Panc1 (cell line): ENCODE measurements around the gene S100A4. TPM values are rescaled to one million over a fixed set of nuclear protein-coding genes. Genes with fewer than 3 reads are reported as not detected.

ENCODE experiments used
- ATAC-seq: fragments of 200-7000 bp; cut with Tn5 transposase; 2 replicates; pipeline ENCODE4 v1.9.1; 2020; ENCODE audit warnings: mild to moderate bottlenecking, moderate library complexity
- BruUV-seq: library from RNA; stranded (reverse); fragments of 400-500 nt; replicated peaks from 2 replicates; lab custom pipeline; 2021; lab: Mats Ljungman, UMichigan
- CTCF ChIA-PET: fragments of 300-600 bp; sonication (Branson Sonifier 250); formaldehyde crosslinking; loops from one replicate; lab custom pipeline; 2022; ENCODE audit warnings: antibody characterized with exemption; lab: Charles Lee
- POLR2A ChIA-PET: fragments of 300-600 bp; sonication (Branson Sonifier 250); formaldehyde crosslinking; loops from one replicate; lab custom pipeline; 2022; ENCODE audit warnings: antibody characterized with exemption; lab: Charles Lee
- DNase-seq: peaks from one replicate; pipeline ENCODE4 v3.0.0-alpha.2; 2010; ENCODE audit warnings: low read depth, low spot score
- H3K27ac ChIP-seq: 2 replicates; pipeline ENCODE4 v1.5.1; 2011; ENCODE audit warnings: mild to moderate bottlenecking, low read length, inconsistent platforms
- H3K27me3 ChIP-seq: fragments of 200-500 bp; sonication (Bioruptor generic); 2 replicates; pipeline ENCODE4 v1.6.0; 2014; ENCODE audit warnings: low read length, inconsistent platforms; ENCODE audit not compliant: control insufficient read depth, insufficient read depth
- H3K36me3 ChIP-seq: fragments of 200-500 bp; sonication (Bioruptor generic); 2 replicates; pipeline ENCODE4 v1.5.1; 2014; ENCODE audit warnings: inconsistent platforms, mild to moderate bottlenecking, low read length, moderate library complexity; ENCODE audit not compliant: control insufficient read depth, insufficient read depth
- H3K4me1 ChIP-seq: 2 replicates; pipeline ENCODE4 v1.5.1; 2011; ENCODE audit warnings: inconsistent platforms, mild to moderate bottlenecking, low read length, moderate library complexity; ENCODE audit not compliant: control insufficient read depth, insufficient read depth
- H3K4me3 ChIP-seq, 2 experiments: 2 replicates each; pipeline ENCODE4 v1.5.1; 2011 to 2012; ENCODE audit warnings: low read depth in 2 of 2, low read length in 2 of 2, mild to moderate bottlenecking in 2 of 2, inconsistent platforms in 1 of 2, moderate library complexity in 1 of 2
- H3K9me3 ChIP-seq: fragments of 200-500 bp; sonication (Bioruptor generic); 2 replicates; pipeline ENCODE4 v1.5.1; 2014; ENCODE audit warnings: low read depth, mild to moderate bottlenecking, inconsistent platforms, low read length, moderate library complexity; ENCODE audit not compliant: control insufficient read depth, insufficient read depth
- CTCF ChIP-seq: fragments of 450-650 bp; IDR thresholded peaks from 2 replicates; pipeline ENCODE4 v1.5.1; 2017; ENCODE audit warnings: mild to moderate bottlenecking
- POLR2AphosphoS5 ChIP-seq: IDR thresholded peaks from 2 replicates; pipeline ENCODE4 v1.6.1; 2012; ENCODE audit warnings: mild to moderate bottlenecking, low read depth, low read length, moderate library complexity
- REST ChIP-seq, 2 experiments: IDR thresholded peaks; 2 replicates each; pipeline ENCODE4 v1.6.1; 2011 to 2012; ENCODE audit warnings: low read depth in 2 of 2, control low read depth in 1 of 2, low read length in 1 of 2, mild to moderate bottlenecking in 1 of 2, moderate library complexity in 1 of 2; ENCODE audit not compliant: insufficient read depth in 1 of 2
- SIN3A ChIP-seq: IDR thresholded peaks from 2 replicates; pipeline ENCODE4 v1.6.1; 2012; ENCODE audit warnings: low read depth, mild to moderate bottlenecking, low read length, moderate library complexity, borderline replicate concordance; ENCODE audit not compliant: insufficient read depth
- TCF7L2 ChIP-seq: IDR thresholded peaks from 2 replicates; pipeline ENCODE4 v1.6.1; 2011; ENCODE audit warnings: mild to moderate bottlenecking, low read depth, low read length, inconsistent platforms
- in situ Hi-C: cut with HindIII; loops from 2 replicates; pipeline ENCODE4 v1.10.0; 2016; ENCODE audit warnings: low sequenced_read_pairs, low pct_unique_long_range_greater_than_20kb
- intact Hi-C: fragments of 100-400 bp; cut with micrococcal nuclease; formaldehyde crosslinking; loops from one replicate; pipeline ENCODE4 v1.10.0; 2022; ENCODE audit not compliant: unreplicated experiment
- total RNA-seq: library from RNA; stranded (reverse); gene quantifications from one replicate; pipeline ENCODE4 v1.2.1, GENCODE V29; 2021; ENCODE audit not compliant: unreplicated experiment

The S100A4 gene
- total RNA-seq, 1 experiment from 2014 or later: 773 TPM

- Histone ChIP-seq H3K27ac (peak overlapping the region; percentile 98), H3K27me3 (no peaks in the 10 kb centered on the region), H3K4me3 (no peak overlapping the region), H3K4me1 (peaks cover 78% of the 10 kb centered on the region), H3K9me3 (no peaks in the 10 kb centered on the region), H3K36me3 (no peaks in the 10 kb centered on the region)
- ChIA-PET CTCF (interaction anchor here (1.4 kb wide), 1 partner anchor 14 kb away, joined by 4 read pairs; no protein-coding TSS in a partner anchor), POLR2A (no interaction called here)
- in situ Hi-C loops: no loop called here
- TF ChIP-seq TCF7L2: no peak
- no peak for TF ChIP-seq CTCF
- TF ChIP-seq REST (IDR thresholded peaks at IDR 0.05; ENCODE audit: insufficient read depth in 1 of 2, low read depth in 2 of 2, low read length in 1 of 2): no peak
- TF ChIP-seq SIN3A: no peak
- TF ChIP-seq POLR2AphosphoS5: no peak
- intact Hi-C loops: no loop called here
- ATAC-seq: no peak
- no peak for DNase-seq
- no TSS peak for BruUV-seq
Observed at GRCh38 chr1:153547560-153548551, 2.2 kb upstream of the S100A4 start.

- no peaks in the 10 kb centered on the region for H3K36me3 ChIP-seq
- TF ChIP-seq POLR2AphosphoS5: no peak
- TF ChIP-seq REST (IDR thresholded peaks at IDR 0.05; ENCODE audit: insufficient read depth in 1 of 2, low read depth in 2 of 2, low read length in 1 of 2): no peak
- no peak for TF ChIP-seq SIN3A
- no peak for TF ChIP-seq TCF7L2
- TF ChIP-seq CTCF: no peak
- in situ Hi-C loops: no loop called here
- peaks cover 87% of the 10 kb centered on the region for H3K4me1 ChIP-seq
- no peaks in the 10 kb centered on the region for H3K27me3 ChIP-seq
- H3K4me3 ChIP-seq: peak overlapping the region in 1 of 2 experiments; percentile 55; a peak in 1 of 4 replicates
- H3K9me3 ChIP-seq: no peaks in the 10 kb centered on the region
- ChIA-PET POLR2A (no interaction called here), CTCF (interaction anchor here (1.1 kb wide), 1 partner anchor 21 kb away, joined by 3 read pairs; no protein-coding TSS in a partner anchor)
- H3K27ac ChIP-seq: peak overlapping the region; percentile 98
- no peak for DNase-seq
- intact Hi-C loops: no loop called here
- ATAC-seq: no peak
- no TSS peak for BruUV-seq
Observed at GRCh38 chr1:153546796-153547559, 1.4 kb upstream of the S100A4 start.
